ENCODE data around the gene GTF2I. TPM values are rescaled to one million over a fixed set of nuclear protein-coding genes. Genes with fewer than 3 reads are reported as not detected.

GTF2I gene
- total and polyA plus RNA-seq, 10 of the 15 experiments (the other 5 are each of a cell fraction or from before 2014, with no cell fraction given), result 6.7 to 172 (median 96.9) TPM

DNA sequence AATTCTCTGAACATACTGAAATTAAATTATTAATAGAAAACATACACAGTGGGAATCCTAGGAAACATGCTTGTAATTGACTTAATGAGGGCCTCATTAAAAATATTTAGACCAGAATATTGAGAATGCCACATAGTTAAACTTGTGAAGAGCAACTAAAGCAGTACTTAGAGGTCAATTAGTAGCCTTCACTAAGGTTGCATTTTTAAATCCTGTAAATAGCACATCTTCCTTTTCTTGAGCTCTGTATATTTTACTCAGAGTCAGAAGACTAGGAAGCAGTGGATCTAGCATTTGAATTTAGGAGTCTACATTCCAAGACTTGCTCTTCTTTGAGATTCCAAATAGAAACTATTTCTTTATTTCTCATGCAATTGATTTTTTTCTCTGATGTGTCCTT is 56.0 kb downstream of the GTF2I start:
- intact Hi-C loops (cut with micrococcal nuclease; ENCODE audit: unreplicated experiment), result loop anchor here (10.0 kb wide), 1 partner anchor 299 kb away; no protein-coding TSS in a partner anchor
- SMC1A ChIA-PET (ENCODE audit: uncharacterized antibody, unreplicated experiment), result interaction anchor here (1.0 kb wide), 1 partner anchor 13 kb away, joined by 3 read pairs; no protein-coding TSS in a partner anchor
- CTCF ChIA-PET, result no interaction called here
- FAIRE-seq (peak; percentile 38), DNase-seq (ENCODE audit: low read depth, low spot score) (no peak), ATAC-seq (no peak)
- no peak for TF ChIP-seq PAX8 (IDR thresholded peaks at IDR 0.05)
- TF ChIP-seq CBFB (IDR thresholded peaks at IDR 0.05; ENCODE audit: low read depth), result no peak
- TF ChIP-seq TCF3 (IDR thresholded peaks at IDR 0.05; ENCODE audit: borderline replicate concordance, insufficient read depth, low read depth, low read length), result no peak
- TF ChIP-seq, protein P1, sequence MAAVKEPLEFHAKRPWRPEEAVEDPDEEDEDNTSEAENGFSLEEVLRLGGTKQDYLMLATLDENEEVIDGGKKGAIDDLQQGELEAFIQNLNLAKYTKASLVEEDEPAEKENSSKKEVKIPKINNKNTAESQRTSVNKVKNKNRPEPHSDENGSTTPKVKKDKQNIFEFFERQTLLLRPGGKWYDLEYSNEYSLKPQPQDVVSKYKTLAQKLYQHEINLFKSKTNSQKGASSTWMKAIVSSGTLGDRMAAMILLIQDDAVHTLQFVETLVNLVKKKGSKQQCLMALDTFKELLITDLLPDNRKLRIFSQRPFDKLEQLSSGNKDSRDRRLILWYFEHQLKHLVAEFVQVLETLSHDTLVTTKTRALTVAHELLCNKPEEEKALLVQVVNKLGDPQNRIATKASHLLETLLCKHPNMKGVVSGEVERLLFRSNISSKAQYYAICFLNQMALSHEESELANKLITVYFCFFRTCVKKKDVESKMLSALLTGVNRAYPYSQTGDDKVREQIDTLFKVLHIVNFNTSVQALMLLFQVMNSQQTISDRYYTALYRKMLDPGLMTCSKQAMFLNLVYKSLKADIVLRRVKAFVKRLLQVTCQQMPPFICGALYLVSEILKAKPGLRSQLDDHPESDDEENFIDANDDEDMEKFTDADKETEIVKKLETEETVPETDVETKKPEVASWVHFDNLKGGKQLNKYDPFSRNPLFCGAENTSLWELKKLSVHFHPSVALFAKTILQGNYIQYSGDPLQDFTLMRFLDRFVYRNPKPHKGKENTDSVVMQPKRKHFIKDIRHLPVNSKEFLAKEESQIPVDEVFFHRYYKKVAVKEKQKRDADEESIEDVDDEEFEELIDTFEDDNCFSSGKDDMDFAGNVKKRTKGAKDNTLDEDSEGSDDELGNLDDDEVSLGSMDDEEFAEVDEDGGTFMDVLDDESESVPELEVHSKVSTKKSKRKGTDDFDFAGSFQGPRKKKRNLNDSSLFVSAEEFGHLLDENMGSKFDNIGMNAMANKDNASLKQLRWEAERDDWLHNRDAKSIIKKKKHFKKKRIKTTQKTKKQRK (IDR thresholded peaks at IDR 0.05; ENCODE audit: low read depth, low read length), result no peak
- no peak for TF ChIP-seq ATF7 (IDR thresholded peaks at IDR 0.05; ENCODE audit: low read depth)
- TF ChIP-seq ASH2L (IDR thresholded peaks at IDR 0.05; ENCODE audit: borderline replicate concordance, low read depth), result no peak
- TF ChIP-seq, protein P2, sequence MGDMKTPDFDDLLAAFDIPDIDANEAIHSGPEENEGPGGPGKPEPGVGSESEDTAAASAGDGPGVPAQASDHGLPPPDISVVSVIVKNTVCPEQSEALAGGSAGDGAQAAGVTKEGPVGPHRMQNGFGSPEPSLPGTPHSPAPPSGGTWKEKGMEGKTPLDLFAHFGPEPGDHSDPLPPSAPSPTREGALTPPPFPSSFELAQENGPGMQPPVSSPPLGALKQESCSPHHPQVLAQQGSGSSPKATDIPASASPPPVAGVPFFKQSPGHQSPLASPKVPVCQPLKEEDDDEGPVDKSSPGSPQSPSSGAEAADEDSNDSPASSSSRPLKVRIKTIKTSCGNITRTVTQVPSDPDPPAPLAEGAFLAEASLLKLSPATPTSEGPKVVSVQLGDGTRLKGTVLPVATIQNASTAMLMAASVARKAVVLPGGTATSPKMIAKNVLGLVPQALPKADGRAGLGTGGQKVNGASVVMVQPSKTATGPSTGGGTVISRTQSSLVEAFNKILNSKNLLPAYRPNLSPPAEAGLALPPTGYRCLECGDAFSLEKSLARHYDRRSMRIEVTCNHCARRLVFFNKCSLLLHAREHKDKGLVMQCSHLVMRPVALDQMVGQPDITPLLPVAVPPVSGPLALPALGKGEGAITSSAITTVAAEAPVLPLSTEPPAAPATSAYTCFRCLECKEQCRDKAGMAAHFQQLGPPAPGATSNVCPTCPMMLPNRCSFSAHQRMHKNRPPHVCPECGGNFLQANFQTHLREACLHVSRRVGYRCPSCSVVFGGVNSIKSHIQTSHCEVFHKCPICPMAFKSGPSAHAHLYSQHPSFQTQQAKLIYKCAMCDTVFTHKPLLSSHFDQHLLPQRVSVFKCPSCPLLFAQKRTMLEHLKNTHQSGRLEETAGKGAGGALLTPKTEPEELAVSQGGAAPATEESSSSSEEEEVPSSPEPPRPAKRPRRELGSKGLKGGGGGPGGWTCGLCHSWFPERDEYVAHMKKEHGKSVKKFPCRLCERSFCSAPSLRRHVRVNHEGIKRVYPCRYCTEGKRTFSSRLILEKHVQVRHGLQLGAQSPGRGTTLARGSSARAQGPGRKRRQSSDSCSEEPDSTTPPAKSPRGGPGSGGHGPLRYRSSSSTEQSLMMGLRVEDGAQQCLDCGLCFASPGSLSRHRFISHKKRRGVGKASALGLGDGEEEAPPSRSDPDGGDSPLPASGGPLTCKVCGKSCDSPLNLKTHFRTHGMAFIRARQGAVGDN (IDR thresholded peaks at IDR 0.05), result no peak
- TF ChIP-seq, protein P3, sequence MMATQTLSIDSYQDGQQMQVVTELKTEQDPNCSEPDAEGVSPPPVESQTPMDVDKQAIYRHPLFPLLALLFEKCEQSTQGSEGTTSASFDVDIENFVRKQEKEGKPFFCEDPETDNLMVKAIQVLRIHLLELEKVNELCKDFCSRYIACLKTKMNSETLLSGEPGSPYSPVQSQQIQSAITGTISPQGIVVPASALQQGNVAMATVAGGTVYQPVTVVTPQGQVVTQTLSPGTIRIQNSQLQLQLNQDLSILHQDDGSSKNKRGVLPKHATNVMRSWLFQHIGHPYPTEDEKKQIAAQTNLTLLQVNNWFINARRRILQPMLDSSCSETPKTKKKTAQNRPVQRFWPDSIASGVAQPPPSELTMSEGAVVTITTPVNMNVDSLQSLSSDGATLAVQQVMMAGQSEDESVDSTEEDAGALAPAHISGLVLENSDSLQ (IDR thresholded peaks at IDR 0.05), result no peak
- TF ChIP-seq SMAD5 (IDR thresholded peaks at IDR 0.05; ENCODE audit: low read depth), result no peak
- TF ChIP-seq ZNF384 (IDR thresholded peaks at IDR 0.05; ENCODE audit: borderline replicate concordance, low read depth, low read length), result no peak
- TF ChIP-seq YY1 (IDR thresholded peaks at IDR 0.05; ENCODE audit: low read depth, low read length), result no peak
- TF ChIP-seq, protein P4, sequence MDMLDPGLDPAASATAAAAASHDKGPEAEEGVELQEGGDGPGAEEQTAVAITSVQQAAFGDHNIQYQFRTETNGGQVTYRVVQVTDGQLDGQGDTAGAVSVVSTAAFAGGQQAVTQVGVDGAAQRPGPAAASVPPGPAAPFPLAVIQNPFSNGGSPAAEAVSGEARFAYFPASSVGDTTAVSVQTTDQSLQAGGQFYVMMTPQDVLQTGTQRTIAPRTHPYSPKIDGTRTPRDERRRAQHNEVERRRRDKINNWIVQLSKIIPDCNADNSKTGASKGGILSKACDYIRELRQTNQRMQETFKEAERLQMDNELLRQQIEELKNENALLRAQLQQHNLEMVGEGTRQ (IDR thresholded peaks at IDR 0.05; ENCODE audit: borderline replicate concordance, low read depth, low read length), result no peak
- TF ChIP-seq FOXK2 (IDR thresholded peaks at IDR 0.05), result no peak
- TF ChIP-seq STAT3 (IDR thresholded peaks at IDR 0.05; ENCODE audit: low read depth, low read length), result no peak
- no peak for TF ChIP-seq TBL1XR1 (IDR thresholded peaks at IDR 0.05; ENCODE audit: low read depth, low read length)
- no peak for TF ChIP-seq ZBED1 (IDR thresholded peaks at IDR 0.05; ENCODE audit: borderline replicate concordance)
- H3K4me3 ChIP-seq, result no peak overlapping the region
- H3K9me3 ChIP-seq (replicated peaks; ENCODE audit: control insufficient read depth, insufficient read depth, low read length), result peaks cover 2% of the 10 kb centered on the region; the same call in 2 of the 3 replicates
- POLR2A ChIA-PET, result no interaction called here
- peaks cover 7 to 48% of the 10 kb centered on the region in 2 experiments for H3K36me3 ChIP-seq (ENCODE audit: control insufficient read depth in 2 of 2, insufficient read depth in 2 of 2, low read length in 1 of 2)
- no peak overlapping the region for H3K27ac ChIP-seq (ENCODE audit: control insufficient read depth, insufficient read depth)
- in situ Hi-C loops (cut with MboI), result no loop called here
- no peaks in the 10 kb centered on the region for H3K79me2 ChIP-seq (ENCODE audit: control insufficient read depth, insufficient read depth, low read length)
- H2AFZ ChIP-seq (ENCODE audit: control insufficient read depth, low read depth, low read length), result no peak overlapping the region
- H3K4me2 ChIP-seq (ENCODE audit: control insufficient read depth, insufficient read depth), result no peak overlapping the region
- no peaks in the 10 kb centered on the region for H4K20me1 ChIP-seq (ENCODE audit: control insufficient read depth, insufficient read depth)
- RAD21 ChIA-PET (ENCODE audit: unreplicated experiment), result interaction anchor here (0.6 kb wide), 1 partner anchor 17 kb away, joined by 6 read pairs; no protein-coding TSS in a partner anchor
- H3K27me3 ChIP-seq (replicated peaks in 1 of 2; ENCODE audit: control insufficient read depth in 2 of 2, insufficient read depth in 2 of 2, low read length in 1 of 2), result no peaks in the 10 kb centered on the region
- BruUV-seq (replicated peaks), result no TSS peak
- no peaks in the 10 kb centered on the region for H3K4me1 ChIP-seq (ENCODE audit: control insufficient read depth, insufficient read depth, low read length)
- no peak overlapping the region for H3K9ac ChIP-seq (ENCODE audit: control insufficient read depth, insufficient read depth, low read length)
